SK-N-SH (cell line): ENCODE data around the gene FAIM2. TPM values are rescaled to one million over a fixed set of nuclear protein-coding genes. Genes with fewer than 3 reads are reported as not detected.

Experiments used
- CTCF ChIA-PET: fragments of 300-600, 350-600 bp; formaldehyde crosslinking; extraction: SDS; loops from one replicate; lab custom pipeline; 2021; lab: Yijun Ruan, JAX
- POLR2A ChIA-PET: fragments of 350-600 bp; sonication (Branson Sonifier 250); formaldehyde crosslinking; extraction: SDS; loops from one replicate; lab custom pipeline; 2020; ENCODE audit warnings: antibody characterized with exemption, inconsistent platforms; lab: Yijun Ruan, JAX
- DNase-seq: peaks from one replicate; pipeline ENCODE4 v3.0.0; 2012
- H2AFZ ChIP-seq: fragments of 200-600 bp; sonication (generic); 2 replicates; pipeline ENCODE4 v1.8.1; 2016; ENCODE audit warnings: antibody characterized with exemption, mild to moderate bottlenecking, low read depth
- H3F3A ChIP-seq: fragments of 200-600 bp; sonication (generic); replicated peaks from 2 replicates; pipeline ENCODE3; 2016; ENCODE audit warnings: antibody characterized with exemption, mild to moderate bottlenecking; ENCODE audit not compliant: insufficient read depth
- H3K27ac ChIP-seq, 2 experiments: fragments of 200-500 bp in 1 of 2; fragments of 200-600 bp in 1 of 2; sonication (Bioruptor generic) in 1 of 2; sonication (generic), shearing (Covaris generic) in 1 of 2; 2 replicates each; pipeline versions ENCODE4 v1.5.1 to v1.6.1; 2014 to 2016; ENCODE audit warnings: low read depth in 2 of 2, inconsistent platforms in 1 of 2, low read length in 1 of 2, mild to moderate bottlenecking in 1 of 2, mixed read lengths in 1 of 2
- H3K27me3 ChIP-seq: fragments of 200-600 bp; sonication (generic), shearing (Covaris generic); 2 replicates; pipeline ENCODE4 v1.6.1; 2016; ENCODE audit warnings: mixed run types; ENCODE audit not compliant: insufficient read depth
- H3K36me3 ChIP-seq, 2 experiments: fragments of 200-500 bp in 1 of 2; fragments of 200-600 bp in 1 of 2; sonication (Bioruptor generic) in 1 of 2; sonication (generic) in 1 of 2; replicated peaks in 1 of 2; 2 replicates each; pipeline versions ENCODE3 to v1.5.1; 2014 to 2016; ENCODE audit warnings: low read length in 1 of 2, mild to moderate bottlenecking in 1 of 2; ENCODE audit not compliant: insufficient read depth in 2 of 2, control insufficient read depth in 1 of 2
- H3K4me1 ChIP-seq, 2 experiments: fragments of 200-500 bp in 1 of 2; fragments of 200-600 bp in 1 of 2; sonication (Bioruptor generic) in 1 of 2; sonication (generic), shearing (Covaris generic) in 1 of 2; 2 replicates each; pipeline versions ENCODE4 v1.5.1 to v1.6.1; 2014 to 2016; ENCODE audit warnings: low read depth in 1 of 2, low read length in 1 of 2, mixed run types in 1 of 2; ENCODE audit not compliant: insufficient read depth in 2 of 2, control insufficient read depth in 1 of 2
- H3K4me2 ChIP-seq: fragments of 200-600 bp; sonication (generic), shearing (Covaris generic); 2 replicates; pipeline ENCODE4 v1.6.1; 2017; ENCODE audit warnings: mixed run types
- H3K4me3 ChIP-seq, 2 experiments: fragments of 200-500 bp in 1 of 2; fragments of 200-600 bp in 1 of 2; sonication (Bioruptor generic) in 1 of 2; sonication (generic), shearing (Covaris generic) in 1 of 2; 2 replicates each; pipeline versions ENCODE4 v1.5.1 to v1.8.1; 2014 to 2016; ENCODE audit warnings: low read depth in 2 of 2, inconsistent platforms in 1 of 2, low read length in 1 of 2, mild to moderate bottlenecking in 1 of 2, mixed read lengths in 1 of 2, moderate library complexity in 1 of 2
- H3K79me2 ChIP-seq: fragments of 200-600 bp; sonication (generic); 2 replicates; pipeline ENCODE4 v1.8.1; 2017; ENCODE audit warnings: mild to moderate bottlenecking; ENCODE audit not compliant: insufficient read depth
- H3K9ac ChIP-seq: fragments of 200-600 bp; sonication (generic); 2 replicates; pipeline ENCODE4 v1.6.1; 2017; ENCODE audit warnings: mixed run types
- H3K9me2 ChIP-seq: fragments of 200-600 bp; sonication (generic); 2 replicates; pipeline ENCODE4 v1.6.1; 2017; ENCODE audit warnings: mixed run types
- H3K9me3 ChIP-seq: fragments of 200-600 bp; sonication (generic); 2 replicates; pipeline ENCODE4 v1.6.1; 2017; ENCODE audit warnings: mixed run types, mild to moderate bottlenecking, moderate library complexity
- H4K20me1 ChIP-seq: fragments of 200-600 bp; sonication (generic); 2 replicates; pipeline ENCODE4 v1.6.1; 2017; ENCODE audit warnings: mild to moderate bottlenecking, mixed run types; ENCODE audit not compliant: insufficient read depth
- CTCF ChIP-seq: fragments of 200-600 bp; sonication (generic); IDR thresholded peaks from 2 replicates; pipeline ENCODE4 v1.6.1; 2017; ENCODE audit warnings: antibody characterized with exemption, mild to moderate bottlenecking, moderate library complexity
- EP300 ChIP-seq, 2 experiments: IDR thresholded peaks; 2 replicates each; pipeline versions ENCODE4 v1.4.0 to v1.6.1; 2012; ENCODE audit warnings: borderline replicate concordance in 1 of 2, low read depth in 1 of 2, low read length in 1 of 2
- EZH2phosphoT487 ChIP-seq: fragments of 200-600 bp; sonication (generic); IDR thresholded peaks from 2 replicates; pipeline ENCODE4 v1.6.1; 2017; ENCODE audit warnings: low read depth, mixed run types, mild to moderate bottlenecking, antibody characterized with exemption, moderate library complexity, borderline replicate concordance
- FOSL2 ChIP-seq: IDR thresholded peaks from 2 replicates; pipeline ENCODE4 v1.4.0; 2012; ENCODE audit warnings: low read depth, mild to moderate bottlenecking, moderate library complexity, borderline replicate concordance
- PBX3 ChIP-seq: IDR thresholded peaks from 2 replicates; pipeline ENCODE4; 2012
- REST ChIP-seq: IDR thresholded peaks from 2 replicates; pipeline ENCODE4 v1.6.1; 2012; ENCODE audit warnings: mild to moderate bottlenecking, low read depth, low read length, moderate library complexity
- SMC3 ChIP-seq: IDR thresholded peaks from 2 replicates; pipeline ENCODE4 v1.6.1; 2012; ENCODE audit warnings: low read depth, low read length, improper control_type of control experiment
- WGBS: methylation state at CpG from one replicate; pipeline ENCODE4 v1.1.6; 2017; ENCODE audit warnings: low lambda C conversion rate; 5-methylcytosine and 5-hydroxymethylcytosine counted together
- polyA plus RNA-seq, 3 experiments: library from polyadenylated mRNA; depleted of rRNA; stranded (reverse); fragments of >200 nt; gene quantifications; 2 replicates each; pipeline ENCODE4 v1.2.3, GENCODE V29; 2012

FAIM2 gene
- polyA plus RNA-seq, 1 of the 3 experiments (the other 2 are of a cell fraction), result 11.3 TPM

- Histone ChIP-seq H3K79me2 (no peaks in the 10 kb centered on the region), H3K36me3 (no peaks in the 10 kb centered on the region), H3K9me2 (no peaks in the 10 kb centered on the region), H3K4me1 (peaks cover 5 to 17% of the 10 kb centered on the region in 2 experiments; a peak in 1 of 4 replicates), H3K4me2 (peak overlapping the region; percentile 23; the same call in 1 of the 2 replicates), H3K27me3 (no peaks in the 10 kb centered on the region), H3F3A (no peaks in the 10 kb centered on the region), H2AFZ (no peak overlapping the region), H4K20me1 (no peaks in the 10 kb centered on the region), H3K9ac (no peak overlapping the region), H3K9me3 (no peaks in the 10 kb centered on the region), H3K4me3 (no peak overlapping the region), H3K27ac (peak overlapping the region in 1 of 2 experiments; percentile 12; a peak in 1 of 4 replicates)
- no peak for TF ChIP-seq REST
- no peak for TF ChIP-seq EP300 (IDR thresholded peaks at IDR 0.05; ENCODE audit: borderline replicate concordance in 1 of 2, low read depth in 1 of 2, low read length in 1 of 2)
- TF ChIP-seq EZH2phosphoT487, result no peak
- no peak for TF ChIP-seq CTCF
- peak; percentile 59 for TF ChIP-seq FOSL2
- TF ChIP-seq PBX3, result peak; percentile 81
- no peak for TF ChIP-seq SMC3
- POLR2A ChIA-PET, result no interaction called here
- DNase-seq, result no peak
- 93% methylated on average over 8 of the region's 10 CpGs for WGBS
- CTCF ChIA-PET, result interaction anchor here (0.9 to 3.3 kb wide), 4 partner anchors 21 to 117 kb away, joined by 3 to 16 read pairs (median 5); no protein-coding TSS in a partner anchor
Observed at GRCh38 chr12:49893753-49894750, 9.6 kb downstream of the FAIM2 start.
